HL-60/S4 treated with phorbol 12-myristate 13-acetate at 8.2 ng/mL for 4 days and 3 days (cell line): Measurements from ENCODE around the gene GABRG3.

ENCODE experiments used
- in situ Hi-C: fragments of 300-500 bp; cut with MboI; formaldehyde crosslinking; loops from 2 replicates; pipeline ENCODE4 v1.15.0; 2022; ENCODE audit warnings: low sequenced_read_pairs

GABRG3 gene

GRCh38 chr15:26970712-26971210 lies at the start of gene GABRG3:
Gene GABRG3, plus strand, starts transcription at chr15:26971181.
- in situ Hi-C loops: no loop called here

- in situ Hi-C loops: no loop called here
These were observed 49.5 kb upstream of the GABRG3 start for GRCh38 chr15:26921433-26921832.

- in situ Hi-C loops: no loop called here
These were observed 44.9 kb upstream of the GABRG3 start for GRCh38 chr15:26926081-26926480.

- in situ Hi-C loops: no loop called here
These were observed 42.9 kb upstream of the GABRG3 start for GRCh38 chr15:26928051-26928450.

- in situ Hi-C loops: no loop called here
These were observed 41.4 kb upstream of the GABRG3 start for GRCh38 chr15:26929588-26929987.

- in situ Hi-C loops: no loop called here
These were observed 36.1 kb upstream of the GABRG3 start for GRCh38 chr15:26934848-26935247.

GRCh38 chr15:26935322-26935721 lies 35.7 kb upstream of the GABRG3 start:
- in situ Hi-C loops: no loop called here

- in situ Hi-C loops: no loop called here
These were observed 34.5 kb upstream of the GABRG3 start for GRCh38 chr15:26936502-26936901.

- in situ Hi-C loops: no loop called here
These were observed 33.8 kb upstream of the GABRG3 start for GRCh38 chr15:26937134-26937533.

GRCh38 chr15:26939398-26939797 lies 31.6 kb upstream of the GABRG3 start:
- in situ Hi-C loops: no loop called here

- in situ Hi-C loops: no loop called here
These were observed 29.5 kb upstream of the GABRG3 start for GRCh38 chr15:26941489-26941888.

- in situ Hi-C loops: no loop called here
These were observed 27.1 kb upstream of the GABRG3 start for GRCh38 chr15:26943866-26944265.

- in situ Hi-C loops: no loop called here
These were observed 25.9 kb upstream of the GABRG3 start for GRCh38 chr15:26945046-26945445.

GRCh38 chr15:26950001-26950400 lies 21.0 kb upstream of the GABRG3 start:
- in situ Hi-C loops: no loop called here

- in situ Hi-C loops: no loop called here
These were observed 16.6 kb upstream of the GABRG3 start for GRCh38 chr15:26954403-26954802.

GRCh38 chr15:26967719-26968269 lies 3.2 kb upstream of the GABRG3 start:
- in situ Hi-C loops: no loop called here

GRCh38 chr15:26968806-26969205 lies 2.2 kb upstream of the GABRG3 start:
- in situ Hi-C loops: no loop called here

- in situ Hi-C loops: no loop called here
These were observed 464 bp downstream of the GABRG3 start for GRCh38 chr15:26971271-26972018.

- in situ Hi-C loops: no loop called here
These were observed 1.7 kb downstream of the GABRG3 start for GRCh38 chr15:26972636-26973035.

GRCh38 chr15:26974120-26974780 lies 3.3 kb downstream of the GABRG3 start:
- in situ Hi-C loops: no loop called here

- in situ Hi-C loops: no loop called here
These were observed 10.5 kb downstream of the GABRG3 start for GRCh38 chr15:26981492-26981891.

GRCh38 chr15:26983822-26984221 lies 12.8 kb downstream of the GABRG3 start:
- in situ Hi-C loops: no loop called here
